ENCODE results near the gene FERMT3. TPM values are rescaled to one million over a fixed set of nuclear protein-coding genes. Genes with fewer than 3 reads are reported as not detected.
A peak's percentile ranks its signal among the peaks of the same experiment; 100 is the strongest.

Gene FERMT3
- total and polyA plus RNA-seq, 9 donors: 2.2 to 19.7 (median 6.4) TPM

DNA sequence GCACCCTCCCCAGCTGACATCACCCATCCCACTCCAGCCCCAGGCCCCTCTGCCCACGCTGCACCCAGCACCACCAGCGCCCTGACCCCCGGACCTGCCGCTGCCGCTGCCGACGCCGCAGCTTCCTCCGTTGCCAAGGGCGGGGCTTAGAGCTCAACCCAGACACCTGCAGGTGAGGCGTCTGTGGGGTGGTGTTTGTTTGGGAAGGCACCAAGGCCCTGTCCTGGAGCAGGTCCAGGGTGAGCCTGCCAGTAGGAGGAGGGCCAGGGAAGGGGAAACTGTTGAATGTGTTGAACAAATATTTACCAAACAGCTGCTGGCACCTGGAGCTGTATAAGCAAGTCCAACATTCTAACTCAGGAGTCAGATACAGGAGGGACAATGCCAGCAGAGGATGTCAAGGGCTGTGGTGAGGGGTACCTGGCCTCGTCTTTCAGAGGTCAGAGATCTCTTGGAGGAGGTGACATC is 31.0 kb downstream of the FERMT3 start:
- 50 to 69% (median 55%) methylated on average over 12 of the region's 12 CpGs for whole genome bisulfite sequencing, 3 donors
- no peaks in the 10 kb centered on the region for H3K36me3 ChIP-seq
- no peak overlapping the region for H3K27ac ChIP-seq
- peaks cover 15% of the 10 kb centered on the region for H3K4me1 ChIP-seq (ENCODE audit: insufficient read depth)
- intact Hi-C loops (cut with DNase I): no loop called here
- peak in 3 of 5 donors; percentile 47 to 53 (median 51) for DNase-seq
- no peak for TF ChIP-seq POLR2A (IDR thresholded peaks at IDR 0.05)
- no peak for TF ChIP-seq EP300 (IDR thresholded peaks at IDR 0.05)
- no peaks in the 10 kb centered on the region for H3K9me3 ChIP-seq
- no peak overlapping the region for H3K4me3 ChIP-seq
- no peaks in the 10 kb centered on the region for H3K27me3 ChIP-seq

DNA sequence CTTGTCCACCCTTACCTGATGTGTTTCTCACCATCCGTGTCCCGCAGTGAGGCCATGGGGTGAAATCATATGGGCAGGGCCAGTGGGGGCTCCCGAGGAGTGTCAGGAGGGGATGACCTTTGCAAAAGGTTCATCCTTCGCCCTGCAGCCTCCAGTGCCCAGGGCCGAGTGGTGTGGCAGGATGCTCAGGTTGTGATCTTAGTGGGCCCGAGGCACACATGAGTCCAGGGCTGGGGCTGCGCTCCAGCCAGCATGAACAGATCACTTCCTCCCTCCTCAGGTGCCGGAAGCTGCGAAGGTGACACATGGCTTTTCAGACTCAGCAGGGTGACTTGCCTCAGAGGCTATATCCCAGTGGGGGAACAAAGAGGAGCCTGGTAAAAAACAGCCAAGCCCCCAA is 31.6 kb downstream of the FERMT3 start:
- no peak overlapping the region for H3K27ac ChIP-seq
- H3K36me3 ChIP-seq: no peaks in the 10 kb centered on the region
- peak in 2 of 5 donors; percentile 29 to 33 for DNase-seq
- WGBS, 3 donors: 84 to 87% (median 85%) methylated on average over 8 to 9 of the region's 9 CpGs
- no peak overlapping the region for H3K4me3 ChIP-seq
- no peaks in the 10 kb centered on the region for H3K27me3 ChIP-seq
- H3K9me3 ChIP-seq: no peaks in the 10 kb centered on the region
- intact Hi-C loops (cut with DNase I): no loop called here
- TF ChIP-seq POLR2A (IDR thresholded peaks at IDR 0.05) (no peak), EP300 (IDR thresholded peaks at IDR 0.05) (no peak)
- TF ChIP-seq, protein P1, sequence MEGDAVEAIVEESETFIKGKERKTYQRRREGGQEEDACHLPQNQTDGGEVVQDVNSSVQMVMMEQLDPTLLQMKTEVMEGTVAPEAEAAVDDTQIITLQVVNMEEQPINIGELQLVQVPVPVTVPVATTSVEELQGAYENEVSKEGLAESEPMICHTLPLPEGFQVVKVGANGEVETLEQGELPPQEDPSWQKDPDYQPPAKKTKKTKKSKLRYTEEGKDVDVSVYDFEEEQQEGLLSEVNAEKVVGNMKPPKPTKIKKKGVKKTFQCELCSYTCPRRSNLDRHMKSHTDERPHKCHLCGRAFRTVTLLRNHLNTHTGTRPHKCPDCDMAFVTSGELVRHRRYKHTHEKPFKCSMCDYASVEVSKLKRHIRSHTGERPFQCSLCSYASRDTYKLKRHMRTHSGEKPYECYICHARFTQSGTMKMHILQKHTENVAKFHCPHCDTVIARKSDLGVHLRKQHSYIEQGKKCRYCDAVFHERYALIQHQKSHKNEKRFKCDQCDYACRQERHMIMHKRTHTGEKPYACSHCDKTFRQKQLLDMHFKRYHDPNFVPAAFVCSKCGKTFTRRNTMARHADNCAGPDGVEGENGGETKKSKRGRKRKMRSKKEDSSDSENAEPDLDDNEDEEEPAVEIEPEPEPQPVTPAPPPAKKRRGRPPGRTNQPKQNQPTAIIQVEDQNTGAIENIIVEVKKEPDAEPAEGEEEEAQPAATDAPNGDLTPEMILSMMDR (IDR thresholded peaks at IDR 0.05): no peak
- H3K4me1 ChIP-seq (ENCODE audit: insufficient read depth): peaks cover 15% of the 10 kb centered on the region

DNA sequence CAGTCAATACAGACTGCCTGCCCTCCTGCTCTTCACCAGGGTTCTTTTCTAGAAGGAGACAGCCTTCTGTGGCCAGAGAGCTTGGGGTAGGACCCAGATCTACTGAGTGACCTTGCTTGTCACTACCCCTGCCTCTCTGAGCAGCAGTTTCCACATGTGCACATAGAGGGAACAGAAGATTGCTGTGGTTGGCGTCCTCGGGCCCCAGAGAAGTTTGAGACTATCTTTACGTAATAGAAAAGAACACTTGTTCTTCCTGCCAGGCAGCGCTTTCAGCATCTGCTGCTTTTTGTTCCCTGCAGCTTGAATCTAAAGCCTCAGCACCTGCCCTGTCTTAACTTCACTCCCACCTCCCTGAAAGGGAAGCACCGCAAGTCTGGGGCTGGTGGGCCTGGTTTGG is 32.5 kb downstream of the FERMT3 start:
- no peaks in the 10 kb centered on the region for H3K9me3 ChIP-seq
- H3K4me3 ChIP-seq: no peak overlapping the region
- no peak overlapping the region for H3K27ac ChIP-seq
- H3K4me1 ChIP-seq (ENCODE audit: insufficient read depth): peaks cover 11% of the 10 kb centered on the region
- H3K36me3 ChIP-seq: no peaks in the 10 kb centered on the region
- TF ChIP-seq EP300 (IDR thresholded peaks at IDR 0.05): no peak
- TF ChIP-seq POLR2A (IDR thresholded peaks at IDR 0.05): no peak
- TF ChIP-seq, protein P1 (IDR thresholded peaks at IDR 0.05): no peak
- 78 to 87% (median 79%) methylated on average over 5 of the region's 5 CpGs for WGBS, 3 donors
- peak in 1 of 5 donors; percentile 26 for DNase-seq
- intact Hi-C loops (cut with DNase I): no loop called here
- no peaks in the 10 kb centered on the region for H3K27me3 ChIP-seq

DNA sequence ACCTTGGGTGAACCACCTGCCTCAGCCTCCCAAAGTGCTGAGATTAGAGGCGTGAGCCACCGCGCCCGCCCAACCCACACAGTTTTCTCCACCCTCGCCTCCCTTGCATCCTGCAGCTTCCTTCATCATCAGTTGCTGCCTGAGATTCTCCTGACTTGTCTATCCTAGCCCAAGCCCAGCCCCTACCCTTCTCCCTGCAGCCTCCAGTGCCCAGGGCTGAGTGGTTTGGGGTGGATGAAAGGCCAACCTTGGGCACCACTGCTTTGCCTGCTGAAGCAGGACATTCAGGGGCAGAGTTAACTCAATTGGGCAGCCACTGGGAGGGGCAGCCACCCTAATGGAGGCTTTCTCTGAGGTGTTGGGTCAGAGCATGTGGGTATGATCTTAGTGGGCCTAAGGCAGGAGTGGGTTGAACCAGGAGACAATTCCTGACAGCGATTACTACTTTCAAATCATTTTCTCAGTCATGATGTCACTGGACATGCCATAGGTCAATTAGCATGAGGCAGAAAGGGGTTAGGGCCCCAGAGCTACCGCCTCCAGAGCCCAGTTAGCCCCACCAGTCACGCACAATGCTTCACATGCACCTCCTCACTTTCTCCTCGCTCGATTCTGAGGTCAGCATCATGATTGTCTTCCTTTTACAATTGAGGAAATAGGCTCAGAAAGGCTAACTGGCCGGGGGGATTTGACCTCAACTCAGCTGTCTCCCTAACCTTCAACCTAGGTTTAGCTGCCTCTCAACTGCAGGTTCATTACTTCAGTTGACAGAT is 33.3 kb downstream of the FERMT3 start:
- TF ChIP-seq EP300 (IDR thresholded peaks at IDR 0.05) (no peak), POLR2A (IDR thresholded peaks at IDR 0.05) (no peak)
- TF ChIP-seq, protein P1 (IDR thresholded peaks at IDR 0.05): no peak
- Histone ChIP-seq H3K27me3 (no peaks in the 10 kb centered on the region), H3K9me3 (no peaks in the 10 kb centered on the region), H3K27ac (peak overlapping the region; percentile 89 to 99), H3K4me1 (ENCODE audit: insufficient read depth) (peaks cover 10% of the 10 kb centered on the region), H3K4me3 (peak overlapping the region; percentile 96), H3K36me3 (no peaks in the 10 kb centered on the region)
- intact Hi-C loops (cut with DNase I): loop anchor here in 1 of 4 donors (5.0 kb wide), 1 partner anchor 67 kb away; the partner anchor contains the start of gene ESRRA
- peak in 1 of 5 donors; percentile 36 for DNase-seq
- WGBS, 3 donors: 81 to 84% (median 82%) methylated on average over 11 of the region's 11 CpGs
